Gastrocnemius medialis (tissue), 4 donors: ENCODE results near the gene SORCS1. TPM values are rescaled to one million over a fixed set of nuclear protein-coding genes. Genes with fewer than 3 reads are reported as not detected.
"Not testable (repeated sequence)": the region's sequence is repeated elsewhere in the genome, so short reads cannot be mapped to it uniquely, and the experiment has no call there.

Experiments
- ATAC-seq, 2 donors: fragments of 150-250 bp; one replicate each; pipeline ENCODE4 v1.9.1; 2016
- DNase-seq, 2 donors: peaks; one replicate each; pipeline ENCODE4 v3.0.0-alpha.2; 2019
- H3K27ac ChIP-seq, 4 donors: fragments of 200-600 bp; sonication (generic); 1 replicate in 1 of 4; 2 replicates in 3 of 4; pipeline ENCODE4 v1.5.1; 2016 to 2018; ENCODE audit warnings: mild to moderate bottlenecking in 2 of 4, moderate library complexity in 1 of 4
- H3K27me3 ChIP-seq, 3 donors: fragments of 200-600 bp; sonication (generic) in 2 of 3; 1 replicate in 1 of 3; 2 replicates in 2 of 3; pipeline versions ENCODE4 v1.5.1 to v1.6.0; 2016 to 2019; ENCODE audit warnings: mild to moderate bottlenecking in 1 of 3, moderate library complexity in 1 of 3
- H3K36me3 ChIP-seq, 2 donors: fragments of 200-600 bp; sonication (generic) in 1 of 2; one replicate each; pipeline ENCODE4 v1.5.1; 2017 to 2018
- H3K4me1 ChIP-seq, 2 donors: fragments of 200-600 bp; sonication (generic) in 1 of 2; one replicate each; pipeline ENCODE4 v1.5.1; 2016 to 2017; ENCODE audit warnings: mild to moderate bottlenecking in 2 of 2
- H3K4me3 ChIP-seq, 4 donors: fragments of 200-600 bp; sonication (generic) in 3 of 4; 1 replicate in 1 of 4; 2 replicates in 3 of 4; pipeline ENCODE4 v1.5.1; 2016 to 2019; ENCODE audit warnings: mild to moderate bottlenecking in 2 of 4
- H3K9me3 ChIP-seq, 3 donors: fragments of 200-600 bp; sonication (generic) in 2 of 3; 1 replicate in 1 of 3; 2 replicates in 2 of 3; pipeline ENCODE4 v1.5.1; 2016 to 2019
- POLR2A ChIP-seq, 2 donors: fragments of 450-650 bp; IDR thresholded peaks; one replicate each; pipeline ENCODE4 v1.6.1; 2017; ENCODE audit warnings: antibody characterized with exemption in 2 of 2, mild to moderate bottlenecking in 2 of 2, moderate library complexity in 2 of 2
- in situ Hi-C, 4 donors: fragments of 200-750 bp; cut with MboI; loops; one replicate each; pipeline versions ENCODE4 v1.15.0 to v1.8.0; 2017; ENCODE audit warnings: low sequenced_read_pairs in 4 of 4
- intact Hi-C: fragments of 100-400 bp; cut with DNase I; formaldehyde crosslinking; loops from one replicate; pipeline ENCODE4 v1.15.1; 2023; ENCODE audit warnings: low total_unique reads
- total RNA-seq, 4 donors: library from RNA; depleted of rRNA; stranded (reverse); fragments of >200 nt; gene quantifications; one replicate each; pipeline versions ENCODE4 v1.1.0 to v1.2.3, GENCODE V29; 2016
- TF ChIP-seq, protein P1 (sequence below), 5 experiments: fragments of 450-650 bp in 3 of 5; fragments of 200-600 bp in 2 of 5; sonication (generic) in 2 of 5; IDR thresholded peaks in 4 of 5; conservative IDR thresholded peaks in 1 of 5; 1 replicate in 4 of 5; 2 replicates in 1 of 5; pipeline ENCODE4 v1.5.1; 2016 to 2019; ENCODE audit warnings: antibody characterized with exemption in 5 of 5, mild to moderate bottlenecking in 3 of 5, moderate library complexity in 3 of 5

Gene SORCS1
- total RNA-seq, 4 donors from 2014 or later: 0.02 to 0.36 (median 0.24) TPM; not detected in 1

DNA sequence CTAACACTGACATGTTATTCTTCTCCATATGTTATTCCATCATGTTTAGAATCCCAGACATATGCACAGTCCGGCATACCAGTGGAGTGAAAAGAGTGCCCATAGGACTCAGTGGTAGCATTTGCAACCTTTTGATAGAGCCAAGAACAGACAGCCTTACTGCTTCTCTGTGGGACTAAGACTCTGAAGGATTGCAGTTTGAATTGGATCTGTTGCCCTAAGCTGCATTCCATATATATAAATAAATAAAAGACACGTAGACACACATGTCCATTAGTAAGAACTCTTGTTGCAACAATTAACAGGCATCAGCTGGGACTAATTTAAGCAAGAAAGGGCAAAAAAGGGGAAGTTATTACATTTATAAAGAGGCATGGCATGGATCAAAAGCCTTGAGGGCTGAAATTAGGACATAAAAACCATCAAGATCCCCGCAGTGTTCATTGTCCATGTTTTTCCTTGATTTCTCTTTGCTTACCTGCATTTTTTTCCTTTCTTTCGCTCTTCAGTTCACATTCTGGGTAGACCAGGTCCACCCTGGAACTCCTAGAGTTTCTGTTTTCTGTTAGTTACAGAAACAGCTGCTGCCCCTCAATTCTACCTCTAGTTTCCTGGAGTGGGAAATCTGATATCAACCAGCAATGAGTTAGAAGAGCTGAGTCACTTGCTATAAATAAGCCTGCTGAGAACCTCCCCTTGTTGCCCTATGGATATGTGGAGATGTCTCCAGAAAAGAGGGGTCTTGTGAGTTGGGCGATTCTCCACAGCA is 132.4 kb downstream of the SORCS1 start:
- ATAC-seq: peak in 1 of 2 donors; percentile 86
- H3K4me3 ChIP-seq: peak overlapping the region in 2 of 4 donors; percentile 5 to 8
- no peaks in the 10 kb centered on the region for H3K36me3 ChIP-seq
- no peaks in the 10 kb centered on the region for H3K4me1 ChIP-seq
- no peak overlapping the region for H3K27ac ChIP-seq
- no peaks in the 10 kb centered on the region for H3K27me3 ChIP-seq
- DNase-seq: no peak
- no peaks in the 10 kb centered on the region for H3K9me3 ChIP-seq
- TF ChIP-seq, protein P1, sequence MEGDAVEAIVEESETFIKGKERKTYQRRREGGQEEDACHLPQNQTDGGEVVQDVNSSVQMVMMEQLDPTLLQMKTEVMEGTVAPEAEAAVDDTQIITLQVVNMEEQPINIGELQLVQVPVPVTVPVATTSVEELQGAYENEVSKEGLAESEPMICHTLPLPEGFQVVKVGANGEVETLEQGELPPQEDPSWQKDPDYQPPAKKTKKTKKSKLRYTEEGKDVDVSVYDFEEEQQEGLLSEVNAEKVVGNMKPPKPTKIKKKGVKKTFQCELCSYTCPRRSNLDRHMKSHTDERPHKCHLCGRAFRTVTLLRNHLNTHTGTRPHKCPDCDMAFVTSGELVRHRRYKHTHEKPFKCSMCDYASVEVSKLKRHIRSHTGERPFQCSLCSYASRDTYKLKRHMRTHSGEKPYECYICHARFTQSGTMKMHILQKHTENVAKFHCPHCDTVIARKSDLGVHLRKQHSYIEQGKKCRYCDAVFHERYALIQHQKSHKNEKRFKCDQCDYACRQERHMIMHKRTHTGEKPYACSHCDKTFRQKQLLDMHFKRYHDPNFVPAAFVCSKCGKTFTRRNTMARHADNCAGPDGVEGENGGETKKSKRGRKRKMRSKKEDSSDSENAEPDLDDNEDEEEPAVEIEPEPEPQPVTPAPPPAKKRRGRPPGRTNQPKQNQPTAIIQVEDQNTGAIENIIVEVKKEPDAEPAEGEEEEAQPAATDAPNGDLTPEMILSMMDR (IDR thresholded peaks at IDR 0.05 in 4 of 5, conservative IDR thresholded peaks at IDR 0.05 in 1 of 5): no peak
- in situ Hi-C loops: no loop called here
- intact Hi-C loops: no loop called here

GRCh38 chr10:107028236-107028635 is 136.3 kb downstream of the SORCS1 start:
- ATAC-seq (no peak), DNase-seq (no peak)
- H3K9me3 ChIP-seq: no peaks in the 10 kb centered on the region
- in situ Hi-C loops (no loop called here), intact Hi-C loops (no loop called here)
- H3K27me3 ChIP-seq: no peaks in the 10 kb centered on the region
- no peaks in the 10 kb centered on the region for H3K36me3 ChIP-seq
- no peak overlapping the region for H3K4me3 ChIP-seq
- no peaks in the 10 kb centered on the region for H3K4me1 ChIP-seq
- no peak overlapping the region for H3K27ac ChIP-seq
- no peak for TF ChIP-seq POLR2A (IDR thresholded peaks at IDR 0.05)
- TF ChIP-seq, protein P1 (IDR thresholded peaks at IDR 0.05 in 4 of 5, conservative IDR thresholded peaks at IDR 0.05 in 1 of 5): no peak

- no peak for ATAC-seq
- Histone ChIP-seq H3K4me3 (no peak overlapping the region), H3K36me3 (no peaks in the 10 kb centered on the region), H3K27ac (no peak overlapping the region), H3K4me1 (no peaks in the 10 kb centered on the region), H3K9me3 (no peaks in the 10 kb centered on the region), H3K27me3 (no peaks in the 10 kb centered on the region)
- TF ChIP-seq, protein P1 (IDR thresholded peaks at IDR 0.05 in 4 of 5, conservative IDR thresholded peaks at IDR 0.05 in 1 of 5): no peak
- TF ChIP-seq POLR2A (IDR thresholded peaks at IDR 0.05): no peak
- in situ Hi-C loops (no loop called here), intact Hi-C loops (no loop called here)
- DNase-seq: no peak
Observed at GRCh38 chr10:107025676-107026075, 138.8 kb downstream of the SORCS1 start.

- in situ Hi-C loops, H3K9me3 ChIP-seq, intact Hi-C loops, H3K36me3 ChIP-seq, H3K4me3 ChIP-seq, H3K27ac ChIP-seq, H3K4me1 ChIP-seq, H3K27me3 ChIP-seq, DNase-seq, ATAC-seq: not testable (repeated sequence)
Observed at GRCh38 chr10:107024033-107024432, 140.5 kb downstream of the SORCS1 start.

- DNase-seq (no peak), ATAC-seq (no peak)
- H3K36me3 ChIP-seq: no peaks in the 10 kb centered on the region
- intact Hi-C loops (no loop called here), in situ Hi-C loops (no loop called here)
- H3K27ac ChIP-seq: no peak overlapping the region
- H3K4me3 ChIP-seq: no peak overlapping the region
- H3K27me3 ChIP-seq: no peaks in the 10 kb centered on the region
- no peaks in the 10 kb centered on the region for H3K4me1 ChIP-seq
- H3K9me3 ChIP-seq: no peaks in the 10 kb centered on the region
- no peak for TF ChIP-seq POLR2A (IDR thresholded peaks at IDR 0.05)
- TF ChIP-seq, protein P1 (IDR thresholded peaks at IDR 0.05 in 4 of 5, conservative IDR thresholded peaks at IDR 0.05 in 1 of 5): no peak
Observed at GRCh38 chr10:107022600-107023354, 141.7 kb downstream of the SORCS1 start.
